ENCODE measurements around the gene PNCK.
"Not testable (repeated sequence)": the region's sequence is repeated elsewhere in the genome, so short reads cannot be mapped to it uniquely, and the experiment has no call there.

Gene PNCK

DNA sequence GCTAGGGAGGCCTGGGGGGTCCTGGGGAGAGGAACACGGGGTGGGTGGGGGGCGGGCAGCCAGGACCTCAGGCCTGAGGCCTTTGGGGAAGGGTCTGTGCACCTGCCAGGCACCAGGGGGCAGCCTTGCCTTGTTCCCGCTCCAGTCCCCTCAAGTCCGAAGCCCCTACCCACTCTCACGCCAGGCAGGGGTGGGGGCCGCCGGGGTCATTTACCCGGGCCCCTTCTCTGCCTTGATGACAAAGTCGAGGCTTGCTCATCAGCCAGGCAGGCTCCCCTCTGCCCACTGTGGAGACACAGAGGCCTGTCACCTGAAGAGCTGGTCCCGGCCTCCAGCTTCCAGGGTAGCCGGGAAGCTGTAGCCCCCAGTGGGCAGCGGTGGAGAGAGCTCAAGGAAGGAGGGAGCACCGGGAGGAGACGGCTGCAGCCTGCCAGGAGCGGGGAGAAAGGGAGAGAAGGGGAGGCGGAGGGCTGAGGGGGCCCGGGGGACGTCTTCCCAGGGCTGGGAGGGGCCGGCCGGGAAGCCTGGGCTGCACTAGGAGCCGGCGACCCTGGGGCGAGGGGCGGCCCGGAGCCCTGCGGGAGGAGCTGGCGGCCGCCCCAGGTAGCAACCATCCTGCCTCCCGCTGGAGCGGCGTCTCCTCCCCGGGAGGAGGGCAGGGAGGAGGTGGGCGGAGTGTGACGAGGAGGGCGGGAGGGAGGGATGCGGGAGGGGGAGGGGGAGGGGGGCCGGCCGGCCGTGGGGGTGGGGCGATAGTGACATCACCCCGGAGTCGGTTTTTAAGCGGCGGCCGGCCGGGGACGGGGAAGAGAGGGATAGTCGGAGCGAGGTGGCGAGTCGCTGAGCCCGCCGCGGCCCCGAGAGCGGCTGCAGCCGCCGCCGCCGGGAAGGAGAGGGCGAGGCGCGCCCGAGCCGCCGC, 13.8 kb upstream of the PNCK start, which contains the start of gene SLC6A8:
SLC6A8 (plus strand) TSS at position 806 of the 919 bp plus-strand sequence. CDS start 649 bp downstream, outside the sequence.
- H3K27ac ChIP-seq (ENCODE audit: low read depth, low read length), result no peak within 1 kb of the TSS
- no peak within 1 kb of the TSS for H3K9ac ChIP-seq (ENCODE audit: low read length in 5 of 5)
- peaks cover 0 to 24% (median 11%) of the 10 kb centered on the region in 5 donors for H3K4me1 ChIP-seq (ENCODE audit: control insufficient read depth in 5 of 5, insufficient read depth in 5 of 5, low read length in 5 of 5)
- peaks cover 4 to 23% (median 12%) of the 10 kb centered on the region in 5 donors for H3K27me3 ChIP-seq (ENCODE audit: control insufficient read depth in 5 of 5, insufficient read depth in 4 of 5, low read length in 5 of 5)
- no peaks in the 10 kb centered on the region for H3K36me3 ChIP-seq (ENCODE audit: control insufficient read depth in 5 of 5, insufficient read depth in 5 of 5, low read length in 5 of 5)
- H3K9me3 ChIP-seq (ENCODE audit: control insufficient read depth in 5 of 5, low read length in 5 of 5), result peaks cover 0 to 7% (median 0%) of the 10 kb centered on the region in 5 donors
- peak within 1 kb of the TSS in 3 of 5 donors; percentile 22 to 52 (median 51) for H3K4me3 ChIP-seq (ENCODE audit: low read depth in 1 of 5, low read length in 5 of 5)

- Histone ChIP-seq H3K4me3 (ENCODE audit: low read depth in 1 of 5, low read length in 5 of 5) (no peak overlapping the region), H3K9ac (ENCODE audit: low read length in 5 of 5) (no peak overlapping the region), H3K9me3 (ENCODE audit: control insufficient read depth in 5 of 5, low read length in 5 of 5) (peaks cover 0 to 7% (median 0%) of the 10 kb centered on the region in 5 donors), H3K4me1 (ENCODE audit: control insufficient read depth in 5 of 5, insufficient read depth in 5 of 5, low read length in 5 of 5) (peaks cover 0 to 23% (median 11%) of the 10 kb centered on the region in 5 donors), H3K27ac (ENCODE audit: low read depth, low read length) (no peak overlapping the region), H3K36me3 (ENCODE audit: control insufficient read depth in 5 of 5, insufficient read depth in 5 of 5, low read length in 5 of 5) (no peaks in the 10 kb centered on the region), H3K27me3 (ENCODE audit: control insufficient read depth in 5 of 5, insufficient read depth in 4 of 5, low read length in 5 of 5) (peaks cover 4 to 17% (median 12%) of the 10 kb centered on the region in 5 donors)
Measured at GRCh38 chrX:153686711-153687110, 13.1 kb upstream of the PNCK start.

DNA sequence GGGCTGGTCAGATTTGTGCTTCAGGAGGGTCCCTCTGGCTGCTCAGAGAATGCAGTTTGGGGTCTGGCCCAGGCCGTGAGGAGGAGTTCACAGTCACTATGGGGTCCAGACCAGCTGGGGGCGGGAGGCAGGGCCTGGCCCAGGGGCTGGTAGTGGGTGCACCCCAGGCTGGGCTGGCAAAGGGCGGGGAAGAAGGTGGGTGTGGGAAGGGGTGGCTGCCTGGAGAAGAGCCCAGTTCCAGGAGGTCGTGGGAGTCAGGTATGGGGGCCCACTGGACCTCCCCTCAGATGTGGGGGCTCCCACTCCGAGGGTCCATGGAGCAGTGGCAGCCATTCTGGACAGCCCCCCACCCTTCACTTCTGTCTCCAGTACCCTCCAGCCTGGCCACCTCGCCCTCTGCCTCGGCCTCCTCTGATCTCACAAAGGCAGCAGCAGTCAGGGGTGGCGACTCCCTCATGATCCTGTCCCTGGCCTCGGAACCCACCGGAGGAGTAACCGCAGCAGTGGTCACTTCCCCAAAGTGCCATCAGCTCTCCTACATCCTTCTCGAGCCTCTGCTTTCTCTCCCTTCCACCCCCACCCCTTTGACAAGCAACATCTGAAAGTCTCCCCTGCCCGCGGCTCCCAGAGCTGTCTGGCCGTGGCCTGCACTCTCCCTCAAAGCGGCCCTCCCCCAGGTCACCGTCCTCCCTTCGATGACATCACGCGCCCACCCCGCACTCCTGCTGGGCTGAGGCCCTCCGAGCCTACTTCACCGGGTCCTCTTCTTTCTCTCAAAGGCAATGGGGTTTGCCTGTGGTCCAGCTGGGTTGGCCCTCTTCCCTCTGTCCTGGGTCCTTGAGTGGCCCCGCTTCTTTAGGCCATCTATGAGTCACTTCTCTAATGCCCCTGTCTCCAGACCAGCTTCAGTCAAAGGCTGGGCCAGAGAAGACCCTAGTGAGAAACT, 12.4 kb upstream of the PNCK start:
- Histone ChIP-seq H3K9me3 (ENCODE audit: control insufficient read depth in 5 of 5, low read length in 5 of 5) (peaks cover 0 to 7% (median 0%) of the 10 kb centered on the region in 5 donors), H3K4me1 (ENCODE audit: control insufficient read depth in 5 of 5, insufficient read depth in 5 of 5, low read length in 5 of 5) (peaks cover 0 to 17% (median 11%) of the 10 kb centered on the region in 5 donors), H3K9ac (ENCODE audit: low read length in 5 of 5) (no peak overlapping the region), H3K4me3 (ENCODE audit: low read depth in 1 of 5, low read length in 5 of 5) (no peak overlapping the region), H3K36me3 (ENCODE audit: control insufficient read depth in 5 of 5, insufficient read depth in 5 of 5, low read length in 5 of 5) (no peaks in the 10 kb centered on the region), H3K27me3 (ENCODE audit: control insufficient read depth in 5 of 5, insufficient read depth in 4 of 5, low read length in 5 of 5) (peaks cover 4 to 23% (median 12%) of the 10 kb centered on the region in 5 donors), H3K27ac (ENCODE audit: low read depth, low read length) (no peak overlapping the region)

DNA sequence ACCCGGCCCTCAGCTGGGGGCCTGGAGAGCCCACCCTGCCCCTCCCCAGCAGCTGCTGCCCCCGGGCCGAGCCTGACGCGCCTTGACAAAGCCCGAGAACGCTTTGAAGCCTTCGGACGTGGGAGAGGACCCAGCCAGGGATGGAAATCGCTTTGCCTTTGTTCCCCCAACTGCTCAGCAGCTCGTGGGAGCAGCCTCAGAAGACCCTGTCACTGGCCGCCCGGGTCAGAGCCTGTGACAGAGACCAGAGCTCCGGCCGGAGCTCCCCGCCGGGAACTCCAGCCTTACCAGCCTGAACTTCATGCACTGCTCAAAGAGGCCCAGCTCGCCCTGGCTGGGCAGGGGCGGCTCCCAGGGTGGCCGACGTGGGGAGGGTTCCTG, 11.5 kb upstream of the PNCK start:
- H3K9ac ChIP-seq (ENCODE audit: low read length in 5 of 5), result no peak overlapping the region
- no peaks in the 10 kb centered on the region for H3K36me3 ChIP-seq (ENCODE audit: control insufficient read depth in 5 of 5, insufficient read depth in 5 of 5, low read length in 5 of 5)
- H3K4me3 ChIP-seq (ENCODE audit: low read depth in 1 of 5, low read length in 5 of 5), result no peak overlapping the region
- peaks cover 0 to 11% (median 9%) of the 10 kb centered on the region in 5 donors for H3K4me1 ChIP-seq (ENCODE audit: control insufficient read depth in 5 of 5, insufficient read depth in 5 of 5, low read length in 5 of 5)
- H3K9me3 ChIP-seq (ENCODE audit: control insufficient read depth in 5 of 5, low read length in 5 of 5), result peaks cover 0 to 7% (median 0%) of the 10 kb centered on the region in 5 donors
- H3K27me3 ChIP-seq (ENCODE audit: control insufficient read depth in 5 of 5, insufficient read depth in 4 of 5, low read length in 5 of 5), result peaks cover 4 to 23% (median 12%) of the 10 kb centered on the region in 5 donors
- no peak overlapping the region for H3K27ac ChIP-seq (ENCODE audit: low read depth, low read length)

DNA sequence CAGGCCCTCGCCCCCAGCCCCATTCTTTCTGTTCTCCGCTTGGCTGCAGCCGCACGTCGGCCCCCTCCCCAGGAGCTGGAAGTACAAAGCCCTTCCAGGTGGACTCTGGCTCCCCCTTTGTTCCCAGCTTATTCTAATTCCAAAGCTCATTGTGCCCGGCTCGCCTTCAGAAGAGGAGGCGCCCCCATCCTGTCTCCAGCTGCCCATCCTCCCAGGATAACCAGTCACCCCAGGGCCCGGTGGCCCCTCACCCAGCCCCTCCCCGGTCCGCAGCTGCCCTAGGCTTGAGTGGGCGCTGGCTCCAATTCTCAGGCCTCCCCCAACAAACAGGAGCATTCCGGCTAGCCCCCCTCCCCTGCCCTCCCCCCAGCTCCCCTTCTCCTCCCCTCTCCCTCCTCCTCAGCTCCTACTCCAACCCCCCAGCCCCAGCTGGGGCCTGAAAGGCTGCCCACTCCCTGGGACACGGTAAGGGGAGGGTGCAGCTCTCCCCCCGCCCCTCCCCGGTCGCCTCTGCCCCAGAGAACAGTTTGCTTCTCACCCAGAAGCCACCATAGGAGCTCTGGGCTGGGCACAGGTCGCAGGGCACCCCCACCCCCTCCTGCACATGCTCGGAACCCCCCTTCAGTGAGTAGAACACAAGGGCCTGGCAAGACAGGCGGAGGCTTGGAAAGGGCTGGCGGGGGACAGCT, 11.0 kb upstream of the PNCK start:
- no peaks in the 10 kb centered on the region for H3K36me3 ChIP-seq (ENCODE audit: control insufficient read depth in 5 of 5, insufficient read depth in 5 of 5, low read length in 5 of 5)
- H3K4me3 ChIP-seq (ENCODE audit: low read depth in 1 of 5, low read length in 5 of 5), result no peak overlapping the region
- peaks cover 4 to 23% (median 12%) of the 10 kb centered on the region in 5 donors for H3K27me3 ChIP-seq (ENCODE audit: control insufficient read depth in 5 of 5, insufficient read depth in 4 of 5, low read length in 5 of 5)
- no peak overlapping the region for H3K27ac ChIP-seq (ENCODE audit: low read depth, low read length)
- peaks cover 0 to 6% (median 3%) of the 10 kb centered on the region in 5 donors for H3K4me1 ChIP-seq (ENCODE audit: control insufficient read depth in 5 of 5, insufficient read depth in 5 of 5, low read length in 5 of 5)
- H3K9ac ChIP-seq (ENCODE audit: low read length in 5 of 5), result no peak overlapping the region
- peaks cover 0 to 7% (median 0%) of the 10 kb centered on the region in 5 donors for H3K9me3 ChIP-seq (ENCODE audit: control insufficient read depth in 5 of 5, low read length in 5 of 5)

DNA sequence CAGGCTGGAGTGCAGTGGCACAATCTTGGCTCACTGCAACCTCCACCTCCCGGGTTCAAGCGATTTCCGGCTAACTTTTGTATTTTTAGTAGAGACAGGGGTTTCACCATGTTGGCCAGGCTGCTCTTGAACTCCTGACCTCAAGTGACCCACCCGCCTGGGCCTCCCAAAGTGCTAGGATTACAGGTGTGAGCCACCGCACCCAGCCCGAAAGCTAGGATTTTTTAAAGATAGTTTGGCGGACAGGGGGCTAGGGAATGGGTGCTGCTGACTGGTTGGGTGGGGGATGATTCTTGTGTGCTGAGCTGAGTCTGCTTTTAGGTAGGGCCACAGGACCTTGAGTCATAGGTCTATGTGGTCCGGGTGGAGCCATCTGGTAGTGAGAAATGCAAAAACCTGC, 9.9 kb upstream of the PNCK start:
- not testable (repeated sequence) for H3K36me3 ChIP-seq (ENCODE audit: control insufficient read depth in 5 of 5, insufficient read depth in 5 of 5, low read length in 5 of 5); H3K4me1 ChIP-seq (ENCODE audit: control insufficient read depth in 5 of 5, insufficient read depth in 5 of 5, low read length in 5 of 5); H3K4me3 ChIP-seq (ENCODE audit: low read depth in 1 of 5, low read length in 5 of 5); H3K27ac ChIP-seq (ENCODE audit: low read depth, low read length); H3K9me3 ChIP-seq (ENCODE audit: control insufficient read depth in 5 of 5, low read length in 5 of 5); H3K9ac ChIP-seq (ENCODE audit: low read length in 5 of 5)
- H3K27me3 ChIP-seq (ENCODE audit: control insufficient read depth in 5 of 5, insufficient read depth in 4 of 5, low read length in 5 of 5), result peaks cover 4 to 26% (median 12%) of the 10 kb centered on the region in 5 donors

- Histone ChIP-seq H3K27me3 (ENCODE audit: control insufficient read depth in 5 of 5, insufficient read depth in 4 of 5, low read length in 5 of 5) (peaks cover 4 to 25% (median 13%) of the 10 kb centered on the region in 5 donors), H3K9me3 (ENCODE audit: control insufficient read depth in 5 of 5, low read length in 5 of 5) (peaks cover 0 to 7% (median 0%) of the 10 kb centered on the region in 5 donors), H3K27ac (ENCODE audit: low read depth, low read length) (no peak overlapping the region), H3K9ac (ENCODE audit: low read length in 5 of 5) (no peak overlapping the region), H3K4me1 (ENCODE audit: control insufficient read depth in 5 of 5, insufficient read depth in 5 of 5, low read length in 5 of 5) (no peaks in the 10 kb centered on the region), H3K36me3 (ENCODE audit: control insufficient read depth in 5 of 5, insufficient read depth in 5 of 5, low read length in 5 of 5) (no peaks in the 10 kb centered on the region), H3K4me3 (ENCODE audit: low read depth in 1 of 5, low read length in 5 of 5) (no peak overlapping the region)
Measured at GRCh38 chrX:153681175-153681574, 7.6 kb upstream of the PNCK start.

GRCh38 chrX:153674219-153674851, 722 bp upstream of the PNCK start:
- Histone ChIP-seq H3K36me3 (ENCODE audit: control insufficient read depth in 5 of 5, insufficient read depth in 5 of 5, low read length in 5 of 5) (no peaks in the 10 kb centered on the region), H3K9me3 (ENCODE audit: control insufficient read depth in 5 of 5, low read length in 5 of 5) (peaks cover 0 to 3% (median 0%) of the 10 kb centered on the region in 5 donors), H3K4me1 (ENCODE audit: control insufficient read depth in 5 of 5, insufficient read depth in 5 of 5, low read length in 5 of 5) (peaks cover 0 to 5% (median 0%) of the 10 kb centered on the region in 5 donors), H3K27me3 (ENCODE audit: control insufficient read depth in 5 of 5, insufficient read depth in 4 of 5, low read length in 5 of 5) (peaks cover 22 to 40% (median 39%) of the 10 kb centered on the region in 5 donors), H3K4me3 (ENCODE audit: low read depth in 1 of 5, low read length in 5 of 5) (no peak overlapping the region), H3K27ac (ENCODE audit: low read depth, low read length) (no peak overlapping the region), H3K9ac (ENCODE audit: low read length in 5 of 5) (no peak overlapping the region)
